Activated naive CD4-positive, alpha-beta T cell (primary cell): ENCODE results near the gene CST9.
"Not testable (repeated sequence)": the region's sequence is repeated elsewhere in the genome, so short reads cannot be mapped to it uniquely, and the experiment has no call there.

Experiments
- DNase-seq, 4 experiments: peaks; one replicate each; lab custom pipeline; 2025; lab: John Stamatoyannopoulos, UW

Gene CST9

GRCh38 chr20:23623666-23624323 lies 18.1 kb upstream of the CST9 start:
- DNase-seq = no peak

GRCh38 chr20:23622839-23623343 lies 17.2 kb upstream of the CST9 start:
- no peak for DNase-seq

- DNase-seq = not testable (repeated sequence)
Observed at GRCh38 chr20:23622401-23622800, 16.7 kb upstream of the CST9 start.

GRCh38 chr20:23620670-23621386 lies 15.1 kb upstream of the CST9 start:
- not testable (repeated sequence) for DNase-seq

GRCh38 chr20:23614163-23614562 lies 8.4 kb upstream of the CST9 start:
- DNase-seq = no peak

- DNase-seq = no peak
Observed at GRCh38 chr20:23613676-23614075, 8.0 kb upstream of the CST9 start.

GRCh38 chr20:23612396-23612795 lies 6.7 kb upstream of the CST9 start:
- no peak for DNase-seq

GRCh38 chr20:23609486-23610109 lies 3.9 kb upstream of the CST9 start:
- DNase-seq = no peak

- DNase-seq = no peak
Observed at GRCh38 chr20:23608251-23608846, 2.6 kb upstream of the CST9 start.

GRCh38 chr20:23607497-23608245 lies 2.0 kb upstream of the CST9 start:
- DNase-seq = no peak

- DNase-seq = peak; percentile 4 to 37 (median 18)
Observed at GRCh38 chr20:23606652-23607049, 934 bp upstream of the CST9 start.

- no peak for DNase-seq
Observed at GRCh38 chr20:23604306-23604705, 1.4 kb downstream of the CST9 start.

- no peak for DNase-seq
Observed at GRCh38 chr20:23603321-23603720, 2.4 kb downstream of the CST9 start.

- no peak for DNase-seq
Observed at GRCh38 chr20:23602699-23603098, 3.0 kb downstream of the CST9 start.

GRCh38 chr20:23602241-23602640 lies 3.5 kb downstream of the CST9 start:
- DNase-seq = no peak

- DNase-seq = no peak
Observed at GRCh38 chr20:23601715-23602114, 4.0 kb downstream of the CST9 start.

- no peak for DNase-seq
Observed at GRCh38 chr20:23598481-23598880, 7.2 kb downstream of the CST9 start.

- DNase-seq = no peak
Observed at GRCh38 chr20:23596579-23597250, 9.0 kb downstream of the CST9 start.

GRCh38 chr20:23595941-23596340 lies 9.8 kb downstream of the CST9 start:
- DNase-seq = no peak

GRCh38 chr20:23588434-23589403 lies 17.0 kb downstream of the CST9 start:
- DNase-seq = no peak
